ENCODE results near the gene ABCA5. TPM values are rescaled to one million over a fixed set of nuclear protein-coding genes. Genes with fewer than 3 reads are reported as not detected.

The ABCA5 gene
- total and polyA plus RNA-seq, 7 experiments from 2014 or later, result 6.0 to 49.9 (median 34.5) TPM

- peaks cover 0 to 18% (median 14%) of the 10 kb centered on the region in 5 donors for H3K27me3 Mint-ChIP-seq
- H3K4me3 ChIP-seq (ENCODE audit: low read length), result no peak overlapping the region
- no peaks in the 10 kb centered on the region for H3K27me3 ChIP-seq (ENCODE audit: control insufficient read depth in 2 of 2, insufficient read depth in 2 of 2, low read length in 2 of 2)
- no peak overlapping the region for H3K27ac Mint-ChIP-seq
- H3K4me1 Mint-ChIP-seq, result peaks cover 0 to 16% (median 9%) of the 10 kb centered on the region in 7 donors
- H3K9me3 ChIP-seq (ENCODE audit: control insufficient read depth in 2 of 3, low read length in 3 of 3), result no peaks in the 10 kb centered on the region
- peaks cover 0 to 3% (median 0%) of the 10 kb centered on the region in 11 donors for H3K9me3 Mint-ChIP-seq
- H3K27ac ChIP-seq (ENCODE audit: low read depth, low read length), result no peak overlapping the region
- no peak overlapping the region for H3K4me3 Mint-ChIP-seq
- no peaks in the 10 kb centered on the region for H3K36me3 Mint-ChIP-seq
- intact Hi-C loops (cut with micrococcal nuclease), result no loop called here
- ATAC-seq (no peak), DNase-seq (no peak)
- H3K4me1 ChIP-seq (ENCODE audit: control insufficient read depth in 2 of 2, insufficient read depth in 2 of 2, low read length in 2 of 2), result no peaks in the 10 kb centered on the region
- peaks cover 0 to 1% (median 0%) of the 10 kb centered on the region in 3 experiments for H3K36me3 ChIP-seq (ENCODE audit: control insufficient read depth in 2 of 3, insufficient read depth in 3 of 3, low read length in 3 of 3)
- ChIA-PET CTCF (no interaction called here), POLR2A (no interaction called here)
Observed at GRCh38 chr17:69331756-69332155, 4.8 kb upstream of the ABCA5 start.

- H3K27me3 Mint-ChIP-seq, result peaks cover 0 to 6% (median 4%) of the 10 kb centered on the region in 5 donors
- H3K9me3 Mint-ChIP-seq, result peaks cover 0 to 3% (median 0%) of the 10 kb centered on the region in 11 donors
- Histone ChIP-seq H3K4me1 (ENCODE audit: control insufficient read depth in 2 of 2, insufficient read depth in 2 of 2, low read length in 2 of 2) (peaks cover 9 to 10% of the 10 kb centered on the region in 2 donors), H3K4me3 (ENCODE audit: low read length) (peak overlapping the region; percentile 85), H3K36me3 (ENCODE audit: control insufficient read depth in 2 of 3, insufficient read depth in 3 of 3, low read length in 3 of 3) (peaks cover 0 to 4% (median 0%) of the 10 kb centered on the region in 3 experiments), H3K27me3 (ENCODE audit: control insufficient read depth in 2 of 2, insufficient read depth in 2 of 2, low read length in 2 of 2) (no peaks in the 10 kb centered on the region), H3K9me3 (ENCODE audit: control insufficient read depth in 2 of 3, low read length in 3 of 3) (no peaks in the 10 kb centered on the region), H3K27ac (ENCODE audit: low read depth, low read length) (peak overlapping the region; percentile 76)
- intact Hi-C loops (cut with micrococcal nuclease), result loop anchor here (1.0 to 5.0 kb wide), 7 partner anchors 88 to 1499 kb away; partner anchors contain the start of genes MAP2K6 (in 2 of the 2), PRKAR1A (in 2 of the 2) and BPTF (in 1 of the 2)
- peaks cover 17 to 39% (median 32%) of the 10 kb centered on the region in 7 donors for H3K4me1 Mint-ChIP-seq
- peak overlapping the region; percentile 79 to 99 (median 96) for H3K27ac Mint-ChIP-seq
- CTCF ChIA-PET, result no interaction called here
- peak overlapping the region; percentile 86 to 97 (median 95) for H3K4me3 Mint-ChIP-seq
- POLR2A ChIA-PET, result interaction anchor here (0.6 to 3.2 kb wide), 7 partner anchors 12 to 154 kb away, joined by 3 to 23 read pairs (median 4); partner anchors contain the start of gene MAP2K6
- ATAC-seq (no peak), DNase-seq (peak in 3 of 9 donors; percentile 2 to 13 (median 8))
- H3K36me3 Mint-ChIP-seq, result peaks cover 0 to 5% (median 3%) of the 10 kb centered on the region in 5 donors
Observed at GRCh38 chr17:69326377-69327059, 415 bp downstream of the ABCA5 start.

- peaks cover 0 to 4% (median 0%) of the 10 kb centered on the region in 3 experiments for H3K36me3 ChIP-seq (ENCODE audit: control insufficient read depth in 2 of 3, insufficient read depth in 3 of 3, low read length in 3 of 3)
- Mint-ChIP-seq H3K4me3 (peak overlapping the region; percentile 86 to 97 (median 95)), H3K9me3 (peaks cover 0 to 3% (median 0%) of the 10 kb centered on the region in 11 donors), H3K4me1 (peaks cover 20 to 42% (median 33%) of the 10 kb centered on the region in 7 donors), H3K27me3 (peaks cover 0 to 6% (median 4%) of the 10 kb centered on the region in 5 donors), H3K36me3 (peaks cover 0 to 8% (median 5%) of the 10 kb centered on the region in 5 donors), H3K27ac (peak overlapping the region; percentile 13 to 99 (median 88))
- DNase-seq (no peak), ATAC-seq (no peak)
- ChIA-PET CTCF (no interaction called here), POLR2A (interaction anchor here (0.7 to 3.2 kb wide), 4 partner anchors 10 to 90 kb away, joined by 4 to 23 read pairs (median 6); partner anchors contain the start of gene MAP2K6)
- H3K4me1 ChIP-seq (ENCODE audit: control insufficient read depth in 2 of 2, insufficient read depth in 2 of 2, low read length in 2 of 2), result peaks cover 9 to 10% of the 10 kb centered on the region in 2 donors
- no peaks in the 10 kb centered on the region for H3K9me3 ChIP-seq (ENCODE audit: control insufficient read depth in 2 of 3, low read length in 3 of 3)
- intact Hi-C loops (cut with micrococcal nuclease), result loop anchor here (5.0 kb wide), 3 partner anchors 1303 to 1498 kb away; partner anchors contain the start of gene BPTF (in 1 of the 2)
- no peaks in the 10 kb centered on the region for H3K27me3 ChIP-seq (ENCODE audit: control insufficient read depth in 2 of 2, insufficient read depth in 2 of 2, low read length in 2 of 2)
- H3K4me3 ChIP-seq (ENCODE audit: low read length), result peak overlapping the region; percentile 85
- peak overlapping the region; percentile 76 for H3K27ac ChIP-seq (ENCODE audit: low read depth, low read length)
Observed at GRCh38 chr17:69325518-69326376, 1.2 kb downstream of the ABCA5 start.

- peak overlapping the region in 1 of 9 donors; percentile 55 for H3K27ac Mint-ChIP-seq
- ChIA-PET CTCF (interaction anchor here (0.6 kb wide), 1 partner anchor 534 kb away, joined by 3 read pairs; no protein-coding TSS in a partner anchor), POLR2A (no interaction called here)
- no peak for ATAC-seq
- peaks cover 0 to 1% (median 0%) of the 10 kb centered on the region in 11 donors for H3K9me3 Mint-ChIP-seq
- no peak overlapping the region for H3K27ac ChIP-seq (ENCODE audit: low read depth, low read length)
- H3K4me1 ChIP-seq (ENCODE audit: control insufficient read depth in 2 of 2, insufficient read depth in 2 of 2, low read length in 2 of 2), result peaks cover 9 to 10% of the 10 kb centered on the region in 2 donors
- H3K4me1 Mint-ChIP-seq, result peaks cover 23 to 60% (median 42%) of the 10 kb centered on the region in 7 donors
- H3K9me3 ChIP-seq (ENCODE audit: control insufficient read depth in 2 of 3, low read length in 3 of 3), result no peaks in the 10 kb centered on the region
- H3K36me3 Mint-ChIP-seq, result peaks cover 0 to 16% (median 5%) of the 10 kb centered on the region in 5 donors
- intact Hi-C loops (cut with micrococcal nuclease), result loop anchor here in 1 of 2 donors (5.0 kb wide), 1 partner anchor 42 kb away; no protein-coding TSS in a partner anchor
- peak overlapping the region in 2 of 10 donors; percentile 8 to 24 for H3K4me3 Mint-ChIP-seq
- H3K27me3 ChIP-seq (ENCODE audit: control insufficient read depth in 2 of 2, insufficient read depth in 2 of 2, low read length in 2 of 2), result no peaks in the 10 kb centered on the region
- no peak for DNase-seq
- peaks cover 0 to 4% (median 0%) of the 10 kb centered on the region in 3 experiments for H3K36me3 ChIP-seq (ENCODE audit: control insufficient read depth in 2 of 3, insufficient read depth in 3 of 3, low read length in 3 of 3)
- H3K4me3 ChIP-seq (ENCODE audit: low read length), result no peak overlapping the region
- peaks cover 0 to 5% (median 0%) of the 10 kb centered on the region in 5 donors for H3K27me3 Mint-ChIP-seq
Observed at GRCh38 chr17:69323806-69324205, 3.1 kb downstream of the ABCA5 start.

- H3K27me3 ChIP-seq (ENCODE audit: control insufficient read depth in 2 of 2, insufficient read depth in 2 of 2, low read length in 2 of 2), result no peaks in the 10 kb centered on the region
- intact Hi-C loops (cut with micrococcal nuclease), result loop anchor here in 1 of 2 donors (5.0 kb wide), 1 partner anchor 39 kb away; no protein-coding TSS in a partner anchor
- H3K4me3 ChIP-seq (ENCODE audit: low read length), result no peak overlapping the region
- no peak overlapping the region for H3K27ac ChIP-seq (ENCODE audit: low read depth, low read length)
- H3K9me3 Mint-ChIP-seq, result no peaks in the 10 kb centered on the region
- no peaks in the 10 kb centered on the region for H3K9me3 ChIP-seq (ENCODE audit: control insufficient read depth in 2 of 3, low read length in 3 of 3)
- no peak overlapping the region for H3K4me3 Mint-ChIP-seq
- POLR2A ChIA-PET, result no interaction called here
- peaks cover under 1 to 5% of the 10 kb centered on the region in 2 donors for H3K4me1 ChIP-seq (ENCODE audit: control insufficient read depth in 2 of 2, insufficient read depth in 2 of 2, low read length in 2 of 2)
- H3K4me1 Mint-ChIP-seq, result peaks cover 15 to 55% (median 37%) of the 10 kb centered on the region in 7 donors
- peaks cover 0 to 25% (median 6%) of the 10 kb centered on the region in 5 donors for H3K36me3 Mint-ChIP-seq
- ATAC-seq (no peak), DNase-seq (no peak)
- H3K27me3 Mint-ChIP-seq, result peaks cover 0 to under 1% (median 0%) of the 10 kb centered on the region in 5 donors
- no peak overlapping the region for H3K27ac Mint-ChIP-seq
- no peaks in the 10 kb centered on the region for H3K36me3 ChIP-seq (ENCODE audit: control insufficient read depth in 2 of 3, insufficient read depth in 3 of 3, low read length in 3 of 3)
- CTCF ChIA-PET, result no interaction called here
Observed at GRCh38 chr17:69320908-69321238, 6.1 kb downstream of the ABCA5 start.
